GM12891 (cell line): ENCODE results near the gene TRAF1.

ENCODE experiments used
- PAX5 ChIP-seq: IDR thresholded peaks from 2 replicates; pipeline ENCODE4 v1.6.1; 2011; ENCODE audit warnings: low read length, moderate library complexity, mild to moderate bottlenecking; ENCODE audit not compliant: insufficient read depth, severe bottlenecking
- POLR2A ChIP-seq: IDR thresholded peaks from 2 replicates; pipeline ENCODE4 v1.6.1; 2011; ENCODE audit warnings: low read depth, low read length, control low read depth
- POLR2AphosphoS5 ChIP-seq: IDR thresholded peaks from 2 replicates; pipeline ENCODE4 v1.6.1; 2011; ENCODE audit warnings: low read depth, low read length, control low read depth
- POU2F2 ChIP-seq: IDR thresholded peaks from 2 replicates; pipeline ENCODE4 v1.6.1; 2011; ENCODE audit warnings: low read depth, mild to moderate bottlenecking, control low read depth, low read length, moderate library complexity
- SPI1 ChIP-seq: IDR thresholded peaks from 2 replicates; pipeline ENCODE4 v1.6.1; 2011; ENCODE audit warnings: low read depth, low read length, control low read depth
- TAF1 ChIP-seq: IDR thresholded peaks from 2 replicates; pipeline ENCODE4 v1.6.1; 2011; ENCODE audit warnings: low read depth, low read length, control low read depth

- TF ChIP-seq POLR2A (no peak), POLR2AphosphoS5 (no peak), POU2F2 (no peak), TAF1 (no peak), SPI1 (no peak), PAX5 (no peak)
Measured at GRCh38 chr9:120949290-120949689, 22.7 kb upstream of the TRAF1 start.
